NCI-H226 (cell line): ENCODE data around the gene TTC39B.
"Not testable (repeated sequence)": the region's sequence is repeated elsewhere in the genome, so short reads cannot be mapped to it uniquely, and the experiment has no call there.

Experiments used
- DNase-seq: peaks from one replicate; pipeline ENCODE4 v3.0.0-alpha.2; 2015

The TTC39B gene

GRCh38 chr9:15306757-15307522 lies at the start of gene TTC39B:
Gene TTC39B (minus strand): TSS chr9:15307216. CDS start chr9:15307125, 91 bp downstream.
- DNase-seq = peak; percentile 87

GRCh38 chr9:15355669-15356068 lies 48.7 kb upstream of the TTC39B start:
- DNase-seq = no peak

GRCh38 chr9:15354713-15355112 lies 47.7 kb upstream of the TTC39B start:
- DNase-seq = no peak

GRCh38 chr9:15353892-15354291 lies 46.9 kb upstream of the TTC39B start:
- DNase-seq = no peak

- no peak for DNase-seq
These were observed 45.3 kb upstream of the TTC39B start for GRCh38 chr9:15352306-15352705.

- peak; percentile 39 for DNase-seq
These were observed 43.1 kb upstream of the TTC39B start for GRCh38 chr9:15349892-15350761.

GRCh38 chr9:15346837-15347236 lies 39.8 kb upstream of the TTC39B start:
- no peak for DNase-seq

GRCh38 chr9:15344191-15344590 lies 37.2 kb upstream of the TTC39B start:
- no peak for DNase-seq

GRCh38 chr9:15333376-15333881 lies 26.4 kb upstream of the TTC39B start:
- no peak for DNase-seq

GRCh38 chr9:15332939-15333338 lies 25.9 kb upstream of the TTC39B start:
- no peak for DNase-seq

- DNase-seq = peak; percentile 17
These were observed 22.6 kb upstream of the TTC39B start for GRCh38 chr9:15329539-15330109.

- no peak for DNase-seq
These were observed 21.9 kb upstream of the TTC39B start for GRCh38 chr9:15328946-15329345.

- not testable (repeated sequence) for DNase-seq
These were observed 15.7 kb upstream of the TTC39B start for GRCh38 chr9:15322695-15323094.

GRCh38 chr9:15319661-15320060 lies 12.6 kb upstream of the TTC39B start:
- not testable (repeated sequence) for DNase-seq

- peak; percentile 83 for DNase-seq
These were observed 10.8 kb upstream of the TTC39B start for GRCh38 chr9:15317836-15318235.

- DNase-seq = no peak
These were observed 4.6 kb upstream of the TTC39B start for GRCh38 chr9:15311607-15312006.

- no peak for DNase-seq
These were observed 3.3 kb upstream of the TTC39B start for GRCh38 chr9:15310107-15310850.

- peak; percentile 75 for DNase-seq
These were observed 1.5 kb upstream of the TTC39B start for GRCh38 chr9:15308511-15308910.

GRCh38 chr9:15307523-15307841 lies 466 bp upstream of the TTC39B start:
- no peak for DNase-seq

GRCh38 chr9:15306068-15306756 lies 804 bp downstream of the TTC39B start:
- DNase-seq = peak; percentile 15

- DNase-seq = no peak
These were observed 1.5 kb downstream of the TTC39B start for GRCh38 chr9:15305470-15305869.

- no peak for DNase-seq
These were observed 2.4 kb downstream of the TTC39B start for GRCh38 chr9:15304632-15305031.
